Endodermal cell (in vitro differentiated cells): ENCODE data around the gene LIPE. TPM values are rescaled to one million over a fixed set of nuclear protein-coding genes. Genes with fewer than 3 reads are reported as not detected.

Experiments used
- DNase-seq: peaks from one replicate; pipeline ENCODE4 v3.0.0-alpha.2; 2017
- H3K27ac ChIP-seq: 2 replicates; pipeline ENCODE4 v1.5.1; 2013; ENCODE audit warnings: mild to moderate bottlenecking, low read depth, low read length, moderate library complexity
- H3K27me3 ChIP-seq: 2 replicates; pipeline ENCODE4 v1.6.1; 2013; ENCODE audit warnings: mild to moderate bottlenecking, low read length, moderate library complexity; ENCODE audit not compliant: insufficient read depth, control insufficient read depth, poor library complexity, severe bottlenecking
- H3K36me3 ChIP-seq: 2 replicates; pipeline ENCODE4 v1.7.0; 2013; ENCODE audit warnings: mild to moderate bottlenecking, low read length, moderate library complexity; ENCODE audit not compliant: control insufficient read depth, insufficient read depth
- H3K4me1 ChIP-seq: one replicate; pipeline ENCODE4 v1.7.0; 2013; ENCODE audit warnings: low read length; ENCODE audit not compliant: control insufficient read depth, insufficient read depth
- H3K4me3 ChIP-seq: 2 replicates; pipeline ENCODE4 v1.5.1; 2013; ENCODE audit warnings: mild to moderate bottlenecking, low read length, moderate library complexity
- H3K9ac ChIP-seq: 2 replicates; pipeline ENCODE4 v1.6.1; 2013; ENCODE audit warnings: mild to moderate bottlenecking, low read length, moderate library complexity; ENCODE audit not compliant: poor library complexity, severe bottlenecking; ENCODE audit errors: extremely low read depth
- H3K9me3 ChIP-seq: 2 replicates; pipeline ENCODE4 v1.6.1; 2013; ENCODE audit warnings: mild to moderate bottlenecking, low read length, moderate library complexity; ENCODE audit not compliant: control insufficient read depth
- H3K27ac Mint-ChIP-seq: 2 replicates; pipeline ENCODE4 v1.8.0; 2020; ENCODE audit warnings: mixed read lengths
- H3K27me3 Mint-ChIP-seq: 2 replicates; pipeline ENCODE4 v1.8.0; 2021; ENCODE audit warnings: mild to moderate bottlenecking, mixed read lengths; ENCODE audit not compliant: insufficient read depth
- H3K36me3 Mint-ChIP-seq: 2 replicates; pipeline ENCODE4 v1.8.0; 2020; ENCODE audit warnings: low read depth, mixed read lengths
- H3K4me1 Mint-ChIP-seq: 2 replicates; pipeline ENCODE4 v1.8.0; 2020; ENCODE audit warnings: mixed read lengths
- H3K4me3 Mint-ChIP-seq: 2 replicates; pipeline ENCODE4 v1.8.0; 2020; ENCODE audit warnings: mild to moderate bottlenecking, moderate library complexity, mixed read lengths
- H3K9me3 Mint-ChIP-seq: 2 replicates; pipeline ENCODE4 v1.8.0; 2020; ENCODE audit warnings: mild to moderate bottlenecking, mixed read lengths
- WGBS, 2 experiments: methylation state at CpG; one replicate each; pipeline versions ENCODE4 v1.1.5 to v1.1.7; 2013; ENCODE audit warnings: missing lambda C conversion rate in 2 of 2, mixed read lengths in 1 of 2; ENCODE audit not compliant: insufficient coverage in 1 of 2, insufficient read length in 1 of 2; 5-methylcytosine and 5-hydroxymethylcytosine counted together
- total RNA-seq, 2 donors: library from RNA; stranded (reverse); fragmentation: NEBNext Ultra II Directional in 1 of 2; extraction: Animal tissue kit (Norgen Biotek cat#: 25700) in 1 of 2; gene quantifications; 2 replicates in 1 of 2; 3 replicates in 1 of 2; pipeline ENCODE4 v1.2.1, GENCODE V29; 2021
- TF ChIP-seq, protein P1 (sequence below): fragments of 200-600 bp; sonication (generic); conservative IDR thresholded peaks from 2 replicates; pipeline ENCODE4 v1.5.0; 2021; ENCODE audit warnings: antibody characterized with exemption, mild to moderate bottlenecking

Gene LIPE
- total RNA-seq, 2 donors from 2014 or later, result 5.9 to 8.1 TPM

DNA sequence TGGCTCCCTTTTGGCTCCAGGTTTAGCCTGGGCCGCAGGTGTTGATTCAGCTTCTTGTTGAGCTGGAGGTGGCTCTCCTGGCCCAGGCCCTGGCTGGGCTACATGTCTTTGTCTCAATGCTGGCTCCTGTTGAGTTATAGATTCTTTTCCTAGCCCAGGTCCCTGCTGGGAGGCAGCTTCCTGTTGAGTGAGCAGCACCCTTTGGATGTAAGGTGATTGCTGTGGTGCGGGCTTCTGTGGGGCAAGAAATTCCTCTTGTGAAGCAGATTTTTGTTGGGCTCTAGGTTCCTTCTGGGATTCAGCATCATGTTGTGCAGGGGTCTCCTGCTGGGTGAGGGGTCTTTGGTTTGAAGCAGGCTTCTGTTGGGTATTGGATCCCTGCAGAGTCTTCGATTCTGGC lies 545 bp downstream of the LIPE start:
- whole genome bisulfite sequencing, 2 experiments, result 91 to 100% methylated on average over 1 to 3 of the region's 3 CpGs
- Mint-ChIP-seq H3K4me1 (peaks cover 10% of the 10 kb centered on the region), H3K27me3 (peaks cover 62% of the 10 kb centered on the region), H3K36me3 (no peaks in the 10 kb centered on the region), H3K9me3 (peaks cover 7% of the 10 kb centered on the region), H3K27ac (no peak overlapping the region), H3K4me3 (no peak overlapping the region)
- Histone ChIP-seq H3K36me3 (no peaks in the 10 kb centered on the region), H3K27me3 (peaks cover 22% of the 10 kb centered on the region), H3K9ac (no peak overlapping the region), H3K9me3 (no peaks in the 10 kb centered on the region), H3K27ac (no peak overlapping the region), H3K4me1 (no peaks in the 10 kb centered on the region), H3K4me3 (no peak overlapping the region)
- DNase-seq, result no peak
- TF ChIP-seq, protein P1, sequence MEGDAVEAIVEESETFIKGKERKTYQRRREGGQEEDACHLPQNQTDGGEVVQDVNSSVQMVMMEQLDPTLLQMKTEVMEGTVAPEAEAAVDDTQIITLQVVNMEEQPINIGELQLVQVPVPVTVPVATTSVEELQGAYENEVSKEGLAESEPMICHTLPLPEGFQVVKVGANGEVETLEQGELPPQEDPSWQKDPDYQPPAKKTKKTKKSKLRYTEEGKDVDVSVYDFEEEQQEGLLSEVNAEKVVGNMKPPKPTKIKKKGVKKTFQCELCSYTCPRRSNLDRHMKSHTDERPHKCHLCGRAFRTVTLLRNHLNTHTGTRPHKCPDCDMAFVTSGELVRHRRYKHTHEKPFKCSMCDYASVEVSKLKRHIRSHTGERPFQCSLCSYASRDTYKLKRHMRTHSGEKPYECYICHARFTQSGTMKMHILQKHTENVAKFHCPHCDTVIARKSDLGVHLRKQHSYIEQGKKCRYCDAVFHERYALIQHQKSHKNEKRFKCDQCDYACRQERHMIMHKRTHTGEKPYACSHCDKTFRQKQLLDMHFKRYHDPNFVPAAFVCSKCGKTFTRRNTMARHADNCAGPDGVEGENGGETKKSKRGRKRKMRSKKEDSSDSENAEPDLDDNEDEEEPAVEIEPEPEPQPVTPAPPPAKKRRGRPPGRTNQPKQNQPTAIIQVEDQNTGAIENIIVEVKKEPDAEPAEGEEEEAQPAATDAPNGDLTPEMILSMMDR, result no peak

DNA sequence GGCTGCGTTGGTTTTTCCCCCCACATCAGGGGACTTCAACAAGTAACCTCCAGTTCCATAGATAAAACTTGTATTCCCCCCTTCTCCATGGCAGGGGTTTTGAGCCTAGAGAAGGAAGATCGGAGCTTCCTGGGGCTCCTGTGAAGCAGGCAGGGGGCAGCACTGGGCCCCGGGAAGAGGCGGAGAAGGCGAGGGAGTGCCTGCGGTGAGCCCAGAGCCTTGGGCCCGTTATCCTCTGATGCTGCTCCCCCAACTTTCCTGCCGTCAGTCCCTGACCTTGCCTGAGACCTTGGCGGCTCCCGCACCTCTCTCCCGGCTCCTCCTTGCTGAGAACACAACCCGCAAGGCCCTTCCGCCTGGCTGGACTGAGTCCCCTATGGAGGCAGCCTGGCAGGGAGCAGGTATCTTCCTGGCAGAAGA lies 2.5 kb downstream of the LIPE start:
- Mint-ChIP-seq H3K27ac (no peak overlapping the region), H3K9me3 (peaks cover 7% of the 10 kb centered on the region), H3K4me3 (no peak overlapping the region), H3K4me1 (peaks cover 10% of the 10 kb centered on the region), H3K36me3 (no peaks in the 10 kb centered on the region), H3K27me3 (peaks cover 81% of the 10 kb centered on the region)
- H3K27me3 ChIP-seq, result peaks cover 26% of the 10 kb centered on the region
- DNase-seq, result peak; percentile 75
- H3K27ac ChIP-seq, result no peak overlapping the region
- H3K9me3 ChIP-seq, result no peaks in the 10 kb centered on the region
- 38 to 62% methylated on average over 7 to 13 of the region's 13 CpGs for WGBS, 2 experiments
- TF ChIP-seq, protein P1, result peak; percentile 80
- H3K36me3 ChIP-seq, result no peaks in the 10 kb centered on the region
- H3K4me3 ChIP-seq, result no peak overlapping the region
- no peaks in the 10 kb centered on the region for H3K4me1 ChIP-seq
- H3K9ac ChIP-seq, result no peak overlapping the region

DNA sequence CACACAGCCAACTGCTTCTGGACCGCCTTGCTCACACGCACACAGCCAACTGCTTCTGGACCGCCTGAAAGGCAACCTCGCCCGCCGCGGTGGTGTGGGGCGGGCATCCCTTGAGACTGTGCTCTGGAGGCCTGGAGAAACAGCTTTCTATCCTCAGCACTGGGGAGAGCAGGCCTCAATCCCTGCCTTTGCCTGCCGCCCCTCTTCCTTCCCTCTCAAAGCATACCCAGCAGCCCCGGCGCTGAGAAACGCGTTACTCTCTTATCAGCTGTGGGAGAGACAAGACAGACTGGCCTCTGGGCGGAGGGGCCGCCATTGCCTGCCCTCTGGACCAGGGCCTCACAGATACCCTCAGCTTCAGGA lies 2.9 kb downstream of the LIPE start:
- Mint-ChIP-seq H3K9me3 (peaks cover 7% of the 10 kb centered on the region), H3K4me3 (no peak overlapping the region), H3K27me3 (peaks cover 85% of the 10 kb centered on the region), H3K36me3 (no peaks in the 10 kb centered on the region), H3K27ac (no peak overlapping the region), H3K4me1 (peaks cover 10% of the 10 kb centered on the region)
- Histone ChIP-seq H3K27me3 (peaks cover 26% of the 10 kb centered on the region), H3K9me3 (no peaks in the 10 kb centered on the region), H3K4me3 (no peak overlapping the region), H3K36me3 (no peaks in the 10 kb centered on the region), H3K9ac (no peak overlapping the region), H3K4me1 (no peaks in the 10 kb centered on the region), H3K27ac (no peak overlapping the region)
- TF ChIP-seq, protein P1, result no peak
- no peak for DNase-seq
- 92 to 96% methylated on average over 9 to 15 of the region's 15 CpGs for WGBS, 2 experiments
